Testis (tissue), 2 donors: Measurements from ENCODE around the gene UCK1.

ENCODE experiments used
- CTCF ChIP-seq, 3 experiments: fragments of 450-650 bp in 2 of 3; fragments of 200-600 bp in 1 of 3; sonication (generic) in 1 of 3; IDR thresholded peaks; one replicate each; pipeline ENCODE4 v1.5.1; 2016 to 2019; ENCODE audit warnings: antibody characterized with exemption in 3 of 3, mild to moderate bottlenecking in 2 of 3, moderate library complexity in 1 of 3
- POLR2A ChIP-seq: fragments of 450-650 bp; IDR thresholded peaks from one replicate; pipeline ENCODE4 v1.6.1; 2017; ENCODE audit warnings: antibody characterized with exemption, mild to moderate bottlenecking, moderate library complexity

- TF ChIP-seq CTCF (IDR thresholded peaks at IDR 0.05) (no peak), POLR2A (no peak)
These were observed 49.4 kb downstream of the UCK1 start for GRCh38 chr9:131481441-131482342.
